H9 (cell line): ENCODE results near the gene TANK. TPM values are rescaled to one million over a fixed set of nuclear protein-coding genes. Genes with fewer than 3 reads are reported as not detected.

ENCODE experiments used
- DNase-seq: peaks from one replicate; pipeline ENCODE4 v3.0.0-alpha.2; 2017
- H2AFZ ChIP-seq: one replicate; pipeline ENCODE4 v1.6.1; 2013; ENCODE audit warnings: mild to moderate bottlenecking, low read length, control low read depth, moderate library complexity
- H2AK5ac ChIP-seq: 2 replicates; pipeline ENCODE4 v1.6.1; 2013; ENCODE audit warnings: low read length, control low read depth, mixed read lengths; ENCODE audit not compliant: insufficient read length
- H2BK120ac ChIP-seq: one replicate; pipeline ENCODE4 v1.6.1; 2013; ENCODE audit warnings: low read depth, mild to moderate bottlenecking, low read length, control low read depth, inconsistent platforms; ENCODE audit not compliant: poor library complexity, severe bottlenecking
- H2BK12ac ChIP-seq: 2 replicates; pipeline ENCODE4 v1.6.1; 2013; ENCODE audit warnings: low read length, control low read depth, mixed read lengths, low read depth; ENCODE audit not compliant: insufficient read length
- H2BK15ac ChIP-seq: 2 replicates; pipeline ENCODE4 v1.6.1; 2013; ENCODE audit warnings: low read depth, low read length, control low read depth
- H2BK20ac ChIP-seq: one replicate; pipeline ENCODE4 v1.6.1; 2013; ENCODE audit warnings: low read depth, mild to moderate bottlenecking, low read length, control low read depth, inconsistent platforms; ENCODE audit not compliant: poor library complexity, severe bottlenecking
- H2BK5ac ChIP-seq: 2 replicates; pipeline ENCODE4 v1.6.1; 2013; ENCODE audit warnings: low read length, control low read depth, mixed read lengths; ENCODE audit not compliant: insufficient read length
- H3K14ac ChIP-seq: 2 replicates; pipeline ENCODE4 v1.6.1; 2013; ENCODE audit warnings: low read length, control low read depth; ENCODE audit not compliant: insufficient read depth
- H3K18ac ChIP-seq: 2 replicates; pipeline ENCODE4 v1.6.1; 2013; ENCODE audit warnings: low read depth, mild to moderate bottlenecking, mixed read lengths, low read length, control low read depth; ENCODE audit not compliant: insufficient read length
- H3K23ac ChIP-seq: 2 replicates; pipeline ENCODE4 v1.6.1; 2013; ENCODE audit warnings: low read length, control low read depth, mixed read lengths, low read depth; ENCODE audit not compliant: insufficient read length
- H3K23me2 ChIP-seq: 2 replicates; pipeline ENCODE4 v1.6.1; 2013; ENCODE audit warnings: low read depth, mild to moderate bottlenecking, mixed read lengths, low read length, control low read depth; ENCODE audit not compliant: insufficient read length, poor library complexity, severe bottlenecking
- H3K27ac ChIP-seq: 2 replicates; pipeline ENCODE4 v1.5.1; 2013; ENCODE audit warnings: low read length, control low read depth, mixed read lengths, low read depth; ENCODE audit not compliant: insufficient read length
- H3K27me3 ChIP-seq: 2 replicates; pipeline ENCODE4 v1.6.1; 2013; ENCODE audit warnings: low read length, control low read depth, inconsistent platforms; ENCODE audit not compliant: insufficient read depth
- H3K4ac ChIP-seq: 2 replicates; pipeline ENCODE4 v1.6.1; 2013; ENCODE audit warnings: low read depth, mild to moderate bottlenecking, control low read depth, inconsistent platforms, low read length, moderate library complexity
- H3K4me1 ChIP-seq: 2 replicates; pipeline ENCODE4 v1.6.1; 2013; ENCODE audit warnings: low read length, control low read depth, inconsistent platforms; ENCODE audit not compliant: insufficient read depth
- H3K4me2 ChIP-seq: 2 replicates; pipeline ENCODE4 v1.6.1; 2013; ENCODE audit warnings: low read length, control low read depth, mixed read lengths; ENCODE audit not compliant: insufficient read length, insufficient read depth
- H3K56ac ChIP-seq: 2 replicates; pipeline ENCODE4 v1.6.1; 2013; ENCODE audit warnings: low read depth, mild to moderate bottlenecking, mixed read lengths, low read length, control low read depth; ENCODE audit not compliant: insufficient read length
- H3K79me1 ChIP-seq: 2 replicates; pipeline ENCODE4 v1.6.1; 2013; ENCODE audit warnings: low read depth, mild to moderate bottlenecking, moderate library complexity, low read length, control low read depth, inconsistent platforms; ENCODE audit not compliant: insufficient read depth, poor library complexity, severe bottlenecking
- H3K79me2 ChIP-seq: 2 replicates; pipeline ENCODE4 v1.6.1; 2013; ENCODE audit warnings: low read length, control low read depth, inconsistent platforms; ENCODE audit not compliant: insufficient read depth
- H3K9ac ChIP-seq: 2 replicates; pipeline ENCODE4 v1.6.1; 2013; ENCODE audit warnings: low read length, control low read depth, mixed read lengths; ENCODE audit not compliant: insufficient read length; ENCODE audit errors: extremely low read depth
- H3K9me3 ChIP-seq: one replicate; pipeline ENCODE4 v1.6.1; 2013; ENCODE audit warnings: low read depth, low read length, inconsistent platforms; ENCODE audit not compliant: control insufficient read depth
- H3T11ph ChIP-seq: one replicate; pipeline ENCODE4 v1.6.1; 2013; ENCODE audit warnings: mild to moderate bottlenecking, low read length, control low read depth, inconsistent platforms
- H4K20me1 ChIP-seq: one replicate; pipeline ENCODE4 v1.6.1; 2013; ENCODE audit not compliant: control insufficient read depth, insufficient read length, insufficient read depth
- H4K5ac ChIP-seq: 2 replicates; pipeline ENCODE4 v1.6.1; 2013; ENCODE audit warnings: low read depth, mild to moderate bottlenecking, mixed read lengths, low read length, control low read depth; ENCODE audit not compliant: insufficient read length
- H4K8ac ChIP-seq: replicated peaks from 2 replicates; pipeline ENCODE4 v1.6.1; 2013; ENCODE audit warnings: low read length, control low read depth, mixed read lengths, low read depth; ENCODE audit not compliant: insufficient read length
- H4K91ac ChIP-seq: 2 replicates; pipeline ENCODE4 v1.6.1; 2013; ENCODE audit warnings: low read depth, mild to moderate bottlenecking, moderate library complexity, mixed read lengths, low read length, control low read depth; ENCODE audit not compliant: insufficient read length
- H3K27ac Mint-ChIP-seq, 3 experiments: 2 replicates in 2 of 3; 3 replicates in 1 of 3; pipeline ENCODE4 v1.8.0; 2020 to 2021; ENCODE audit warnings: mixed read lengths in 3 of 3, mild to moderate bottlenecking in 1 of 3, moderate library complexity in 1 of 3
- H3K27me3 Mint-ChIP-seq: 2 replicates; pipeline ENCODE4 v1.8.0; 2021; ENCODE audit warnings: low read depth, mild to moderate bottlenecking, moderate library complexity, mixed read lengths
- H3K36me3 Mint-ChIP-seq, 3 experiments: 2 replicates in 2 of 3; 3 replicates in 1 of 3; pipeline ENCODE4 v1.8.0; 2020 to 2021; ENCODE audit warnings: low read depth in 3 of 3, mixed read lengths in 3 of 3; ENCODE audit not compliant: insufficient read depth in 1 of 3
- H3K4me1 Mint-ChIP-seq, 2 experiments: 2 replicates each; pipeline ENCODE4 v1.8.0; 2020; ENCODE audit warnings: mixed read lengths in 2 of 2
- H3K4me3 Mint-ChIP-seq, 2 experiments: 2 replicates in 1 of 2; 3 replicates in 1 of 2; pipeline ENCODE4 v1.8.0; 2020 to 2021; ENCODE audit warnings: mild to moderate bottlenecking in 2 of 2, mixed read lengths in 2 of 2, moderate library complexity in 1 of 2
- H3K9me3 Mint-ChIP-seq, 2 experiments: 2 replicates in 1 of 2; 3 replicates in 1 of 2; pipeline ENCODE4 v1.8.0; 2020; ENCODE audit warnings: mild to moderate bottlenecking in 2 of 2, mixed read lengths in 2 of 2, moderate library complexity in 1 of 2
- CTCF ChIP-seq: fragments of 200-600 bp; sonication (generic); conservative IDR thresholded peaks from 3 replicates; pipeline ENCODE4 v1.8.0; 2021; ENCODE audit warnings: antibody characterized with exemption, mild to moderate bottlenecking
- whole genome bisulfite sequencing: extraction: QIAGEN DNeasy Blood & Tissue Kit; methylation state at CpG from one replicate; pipeline ENCODE4 v1.1.7; 2013; ENCODE audit warnings: missing lambda C conversion rate, low lambda C conversion rate, mixed read lengths; ENCODE audit not compliant: insufficient read length; ENCODE audit errors: extremely low coverage; 5-methylcytosine and 5-hydroxymethylcytosine counted together
- total RNA-seq: library from RNA; stranded (reverse); gene quantifications from 2 replicates; pipeline ENCODE4 v1.2.1, GENCODE V29; 2021

TANK gene
- total RNA-seq, 1 experiment from 2014 or later = 23.9 TPM

- no peaks in the 10 kb centered on the region for H3K23me2 ChIP-seq
- H3K9me3 Mint-ChIP-seq = no peaks in the 10 kb centered on the region
- no peak overlapping the region for H4K8ac ChIP-seq
- no peak overlapping the region for H3K4ac ChIP-seq
- no peak overlapping the region for H3T11ph ChIP-seq
- H3K4me2 ChIP-seq = no peak overlapping the region
- no peaks in the 10 kb centered on the region for H3K79me1 ChIP-seq
- no peak overlapping the region for H3K56ac ChIP-seq
- no peak overlapping the region for H2BK15ac ChIP-seq
- H3K4me1 Mint-ChIP-seq = peaks cover 4 to 6% of the 10 kb centered on the region in 2 experiments
- H3K79me2 ChIP-seq = no peaks in the 10 kb centered on the region
- no peak overlapping the region for H2BK5ac ChIP-seq
- no peak overlapping the region for H3K18ac ChIP-seq
- no peak overlapping the region for H4K5ac ChIP-seq
- H2AK5ac ChIP-seq = no peak overlapping the region
- no CpG with 5 or more reads among the region's 3 CpGs for WGBS
- no peaks in the 10 kb centered on the region for H4K20me1 ChIP-seq
- H2BK12ac ChIP-seq = no peak overlapping the region
- H3K9me3 ChIP-seq = no peaks in the 10 kb centered on the region
- no peak for DNase-seq
- no peak for TF ChIP-seq CTCF
- H3K9ac ChIP-seq = no peak overlapping the region
- no peak overlapping the region for H3K4me3 Mint-ChIP-seq
- no peak overlapping the region for H2BK120ac ChIP-seq
- H3K27ac Mint-ChIP-seq = no peak overlapping the region
- H3K4me1 ChIP-seq = no peaks in the 10 kb centered on the region
- peaks cover 0 to 7% (median 0%) of the 10 kb centered on the region in 3 experiments; a peak in 2 of 7 replicates for H3K36me3 Mint-ChIP-seq
- H3K27ac ChIP-seq = no peak overlapping the region
- H4K91ac ChIP-seq = no peak overlapping the region
- H2BK20ac ChIP-seq = no peak overlapping the region
- no peak overlapping the region for H3K14ac ChIP-seq
- no peak overlapping the region for H2AFZ ChIP-seq
- H3K23ac ChIP-seq = no peak overlapping the region
- H3K27me3 Mint-ChIP-seq = no peaks in the 10 kb centered on the region
- H3K27me3 ChIP-seq = no peaks in the 10 kb centered on the region
Measured at GRCh38 chr2:161204846-161205245, 44.6 kb downstream of the TANK start.
